ENCODE results near the gene NELL1. TPM values are rescaled to one million over a fixed set of nuclear protein-coding genes. Genes with fewer than 3 reads are reported as not detected.

Gene NELL1
- total RNA-seq, 1 experiment from 2014 or later = 2.6 TPM

GRCh38 chr11:20770414-20770946 is 101.1 kb downstream of the NELL1 start:
- DNase-seq = no peak
- Histone ChIP-seq H3K27me3 (ENCODE audit: control insufficient read depth, insufficient read depth, low read length) (no peaks in the 10 kb centered on the region), H3K4me3 (ENCODE audit: insufficient read depth, low read depth, low read length) (no peak overlapping the region), H3K36me3 (replicated peaks; ENCODE audit: control insufficient read depth, insufficient read depth, low read length) (no peaks in the 10 kb centered on the region)

GRCh38 chr11:20771026-20771425 is 101.6 kb downstream of the NELL1 start:
- no peak overlapping the region for H3K4me3 ChIP-seq (ENCODE audit: insufficient read depth, low read depth, low read length)
- no peak for DNase-seq
- no peaks in the 10 kb centered on the region for H3K27me3 ChIP-seq (ENCODE audit: control insufficient read depth, insufficient read depth, low read length)
- H3K36me3 ChIP-seq (replicated peaks; ENCODE audit: control insufficient read depth, insufficient read depth, low read length) = no peaks in the 10 kb centered on the region

- H3K4me3 ChIP-seq (ENCODE audit: insufficient read depth, low read depth, low read length) = no peak overlapping the region
- H3K36me3 ChIP-seq (replicated peaks; ENCODE audit: control insufficient read depth, insufficient read depth, low read length) = no peaks in the 10 kb centered on the region
- no peak for DNase-seq
- H3K27me3 ChIP-seq (ENCODE audit: control insufficient read depth, insufficient read depth, low read length) = no peaks in the 10 kb centered on the region
These were observed 102.3 kb downstream of the NELL1 start for GRCh38 chr11:20771681-20772080.

- DNase-seq = peak; percentile 21
- Histone ChIP-seq H3K27me3 (ENCODE audit: control insufficient read depth, insufficient read depth, low read length) (no peaks in the 10 kb centered on the region), H3K4me3 (ENCODE audit: insufficient read depth, low read depth, low read length) (no peak overlapping the region), H3K36me3 (replicated peaks; ENCODE audit: control insufficient read depth, insufficient read depth, low read length) (no peaks in the 10 kb centered on the region)
These were observed 105.9 kb downstream of the NELL1 start for GRCh38 chr11:20775331-20775730.

GRCh38 chr11:20782775-20783174 is 113.4 kb downstream of the NELL1 start:
- Histone ChIP-seq H3K36me3 (replicated peaks; ENCODE audit: control insufficient read depth, insufficient read depth, low read length) (no peaks in the 10 kb centered on the region), H3K27me3 (ENCODE audit: control insufficient read depth, insufficient read depth, low read length) (no peaks in the 10 kb centered on the region), H3K4me3 (ENCODE audit: insufficient read depth, low read depth, low read length) (no peak overlapping the region)
- no peak for DNase-seq

- Histone ChIP-seq H3K27me3 (ENCODE audit: control insufficient read depth, insufficient read depth, low read length) (no peaks in the 10 kb centered on the region), H3K4me3 (ENCODE audit: insufficient read depth, low read depth, low read length) (no peak overlapping the region), H3K36me3 (replicated peaks; ENCODE audit: control insufficient read depth, insufficient read depth, low read length) (no peaks in the 10 kb centered on the region)
- DNase-seq = no peak
These were observed 113.8 kb downstream of the NELL1 start for GRCh38 chr11:20783220-20783619.

- no peaks in the 10 kb centered on the region for H3K36me3 ChIP-seq (replicated peaks; ENCODE audit: control insufficient read depth, insufficient read depth, low read length)
- peak; percentile 72 for DNase-seq
- no peak overlapping the region for H3K4me3 ChIP-seq (ENCODE audit: insufficient read depth, low read depth, low read length)
- no peaks in the 10 kb centered on the region for H3K27me3 ChIP-seq (ENCODE audit: control insufficient read depth, insufficient read depth, low read length)
These were observed 121.2 kb downstream of the NELL1 start for GRCh38 chr11:20790622-20791021.

- no peak for DNase-seq
- H3K36me3 ChIP-seq (replicated peaks; ENCODE audit: control insufficient read depth, insufficient read depth, low read length) = no peaks in the 10 kb centered on the region
- H3K4me3 ChIP-seq (ENCODE audit: insufficient read depth, low read depth, low read length) = no peak overlapping the region
- H3K27me3 ChIP-seq (ENCODE audit: control insufficient read depth, insufficient read depth, low read length) = no peaks in the 10 kb centered on the region
These were observed 125.6 kb downstream of the NELL1 start for GRCh38 chr11:20795005-20795404.

- H3K4me3 ChIP-seq (ENCODE audit: insufficient read depth, low read depth, low read length) = no peak overlapping the region
- no peaks in the 10 kb centered on the region for H3K36me3 ChIP-seq (replicated peaks; ENCODE audit: control insufficient read depth, insufficient read depth, low read length)
- no peak for DNase-seq
- H3K27me3 ChIP-seq (ENCODE audit: control insufficient read depth, insufficient read depth, low read length) = no peaks in the 10 kb centered on the region
These were observed 138.9 kb downstream of the NELL1 start for GRCh38 chr11:20808328-20808727.

- Histone ChIP-seq H3K36me3 (replicated peaks; ENCODE audit: control insufficient read depth, insufficient read depth, low read length) (no peaks in the 10 kb centered on the region), H3K4me3 (ENCODE audit: insufficient read depth, low read depth, low read length) (no peak overlapping the region), H3K27me3 (ENCODE audit: control insufficient read depth, insufficient read depth, low read length) (no peaks in the 10 kb centered on the region)
- no peak for DNase-seq
These were observed 151.7 kb downstream of the NELL1 start for GRCh38 chr11:20821046-20821445.

- H3K36me3 ChIP-seq (replicated peaks; ENCODE audit: control insufficient read depth, insufficient read depth, low read length) = no peaks in the 10 kb centered on the region
- no peak overlapping the region for H3K4me3 ChIP-seq (ENCODE audit: insufficient read depth, low read depth, low read length)
- H3K27me3 ChIP-seq (ENCODE audit: control insufficient read depth, insufficient read depth, low read length) = no peaks in the 10 kb centered on the region
- no peak for DNase-seq
These were observed 152.1 kb downstream of the NELL1 start for GRCh38 chr11:20821470-20821869.

- no peak overlapping the region for H3K4me3 ChIP-seq (ENCODE audit: insufficient read depth, low read depth, low read length)
- no peaks in the 10 kb centered on the region for H3K36me3 ChIP-seq (replicated peaks; ENCODE audit: control insufficient read depth, insufficient read depth, low read length)
- no peaks in the 10 kb centered on the region for H3K27me3 ChIP-seq (ENCODE audit: control insufficient read depth, insufficient read depth, low read length)
- no peak for DNase-seq
These were observed 155.4 kb downstream of the NELL1 start for GRCh38 chr11:20824773-20825172.

- Histone ChIP-seq H3K27me3 (ENCODE audit: control insufficient read depth, insufficient read depth, low read length) (no peaks in the 10 kb centered on the region), H3K36me3 (replicated peaks; ENCODE audit: control insufficient read depth, insufficient read depth, low read length) (no peaks in the 10 kb centered on the region), H3K4me3 (ENCODE audit: insufficient read depth, low read depth, low read length) (no peak overlapping the region)
- no peak for DNase-seq
These were observed 166.2 kb downstream of the NELL1 start for GRCh38 chr11:20835561-20835960.

GRCh38 chr11:20839231-20839630 is 169.8 kb downstream of the NELL1 start:
- H3K4me3 ChIP-seq (ENCODE audit: insufficient read depth, low read depth, low read length) = no peak overlapping the region
- H3K36me3 ChIP-seq (replicated peaks; ENCODE audit: control insufficient read depth, insufficient read depth, low read length) = no peaks in the 10 kb centered on the region
- DNase-seq = no peak
- H3K27me3 ChIP-seq (ENCODE audit: control insufficient read depth, insufficient read depth, low read length) = no peaks in the 10 kb centered on the region

- H3K27me3 ChIP-seq (ENCODE audit: control insufficient read depth, insufficient read depth, low read length) = no peaks in the 10 kb centered on the region
- DNase-seq = no peak
These were observed 171.0 kb downstream of the NELL1 start for GRCh38 chr11:20840341-20840740.

GRCh38 chr11:20844216-20844615 is 174.8 kb downstream of the NELL1 start:
- DNase-seq = no peak
- no peaks in the 10 kb centered on the region for H3K36me3 ChIP-seq (replicated peaks; ENCODE audit: control insufficient read depth, insufficient read depth, low read length)
- H3K4me3 ChIP-seq (ENCODE audit: insufficient read depth, low read depth, low read length) = no peak overlapping the region
- no peaks in the 10 kb centered on the region for H3K27me3 ChIP-seq (ENCODE audit: control insufficient read depth, insufficient read depth, low read length)

More at GRCh38 chr11:20840341-20840740, 171.0 kb downstream of the NELL1 start:
- H3K36me3 ChIP-seq (replicated peaks; ENCODE audit: control insufficient read depth, insufficient read depth, low read length) = no peaks in the 10 kb centered on the region
- no peak overlapping the region for H3K4me3 ChIP-seq (ENCODE audit: insufficient read depth, low read depth, low read length)

Data from H7 (cell line).